Posterior vena cava (tissue), 2 donors: ENCODE results near the gene RBM26. TPM values are rescaled to one million over a fixed set of nuclear protein-coding genes. Genes with fewer than 3 reads are reported as not detected.

Experiments used
- DNase-seq: peaks from one replicate; pipeline ENCODE4 v3.0.0-alpha.2; 2020; ENCODE audit warnings: low spot score
- intact Hi-C, 2 donors: fragments of 100-400 bp; cut with DNase I; formaldehyde crosslinking; loops; one replicate each; pipeline versions ENCODE4 v1.14.1 to v1.14.2; 2022 to 2023
- long read RNA-seq, 2 donors: library from polyadenylated mRNA; unstranded; transcript quantifications; one replicate each; pipeline ENCODE4 v2.0.0, GENCODE V29; 2020 to 2021
- total RNA-seq, 2 donors: library from RNA; stranded (reverse); fragmentation: NEBNext Ultra II Directional; extraction: Animal tissue kit (Norgen Biotek cat#: 25700); gene quantifications; one replicate each; pipeline ENCODE4 v1.2.1, GENCODE V29; 2021
- donor health status: DM: yes; HTN: yes; CAD: no.
- donor health status: DM: yes; HTN: yes; CAD: no.

The RBM26 gene, protein sequence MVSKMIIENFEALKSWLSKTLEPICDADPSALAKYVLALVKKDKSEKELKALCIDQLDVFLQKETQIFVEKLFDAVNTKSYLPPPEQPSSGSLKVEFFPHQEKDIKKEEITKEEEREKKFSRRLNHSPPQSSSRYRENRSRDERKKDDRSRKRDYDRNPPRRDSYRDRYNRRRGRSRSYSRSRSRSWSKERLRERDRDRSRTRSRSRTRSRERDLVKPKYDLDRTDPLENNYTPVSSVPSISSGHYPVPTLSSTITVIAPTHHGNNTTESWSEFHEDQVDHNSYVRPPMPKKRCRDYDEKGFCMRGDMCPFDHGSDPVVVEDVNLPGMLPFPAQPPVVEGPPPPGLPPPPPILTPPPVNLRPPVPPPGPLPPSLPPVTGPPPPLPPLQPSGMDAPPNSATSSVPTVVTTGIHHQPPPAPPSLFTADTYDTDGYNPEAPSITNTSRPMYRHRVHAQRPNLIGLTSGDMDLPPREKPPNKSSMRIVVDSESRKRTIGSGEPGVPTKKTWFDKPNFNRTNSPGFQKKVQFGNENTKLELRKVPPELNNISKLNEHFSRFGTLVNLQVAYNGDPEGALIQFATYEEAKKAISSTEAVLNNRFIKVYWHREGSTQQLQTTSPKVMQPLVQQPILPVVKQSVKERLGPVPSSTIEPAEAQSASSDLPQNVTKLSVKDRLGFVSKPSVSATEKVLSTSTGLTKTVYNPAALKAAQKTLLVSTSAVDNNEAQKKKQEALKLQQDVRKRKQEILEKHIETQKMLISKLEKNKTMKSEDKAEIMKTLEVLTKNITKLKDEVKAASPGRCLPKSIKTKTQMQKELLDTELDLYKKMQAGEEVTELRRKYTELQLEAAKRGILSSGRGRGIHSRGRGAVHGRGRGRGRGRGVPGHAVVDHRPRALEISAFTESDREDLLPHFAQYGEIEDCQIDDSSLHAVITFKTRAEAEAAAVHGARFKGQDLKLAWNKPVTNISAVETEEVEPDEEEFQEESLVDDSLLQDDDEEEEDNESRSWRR
- total RNA-seq, result 10 to 100 TPM; 31.6 to 32.8 TPM
- long read RNA-seq, donor 1, partial matches to known transcripts, result 2 of 5 reads
- long read RNA-seq, donor 1, other reads (novel, unspliced or antisense), result 3 of 5 reads
- long read RNA-seq, donor 2, partial matches to known transcripts, result 3 of 7 reads
- long read RNA-seq, donor 2, other reads (novel, unspliced or antisense), result 3 of 7 reads

DNA sequence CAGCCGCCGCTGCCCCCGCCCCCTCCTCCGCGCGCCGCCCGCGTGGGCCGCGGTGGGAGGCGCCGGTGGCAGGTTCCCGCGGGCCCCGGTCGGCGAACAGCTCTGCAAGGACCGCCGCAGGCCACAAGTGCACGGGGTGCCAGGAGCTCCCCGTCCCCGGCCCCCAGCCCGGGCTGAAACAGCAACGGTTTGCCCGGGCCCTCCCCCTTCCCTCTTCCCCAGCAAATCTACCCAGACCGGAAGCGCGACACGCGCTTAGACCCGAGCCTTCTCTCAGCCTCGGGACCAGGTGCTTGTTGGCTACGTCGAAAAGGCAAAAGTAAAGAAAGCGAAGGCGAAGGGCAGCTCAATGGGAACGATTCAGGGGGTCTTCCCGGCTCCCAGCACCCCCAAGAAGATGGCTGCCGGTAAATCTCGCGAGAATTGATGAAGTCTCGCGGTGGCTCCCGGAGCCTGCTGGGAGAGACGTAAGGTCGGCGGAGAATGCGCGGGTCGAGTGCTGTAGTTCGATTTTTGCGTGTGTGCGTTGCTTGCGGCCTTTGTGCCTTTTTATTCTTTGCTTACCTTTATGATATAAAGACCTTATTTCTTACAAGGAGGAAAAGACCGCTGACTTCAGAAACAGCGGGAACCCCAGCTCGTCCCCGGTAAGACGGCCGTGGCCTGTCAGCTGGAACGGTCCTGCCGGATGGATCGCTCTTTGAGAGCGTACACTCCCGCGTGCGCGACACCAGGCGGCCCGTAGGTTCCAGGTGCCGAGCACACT, at the start of gene RBM26:
RBM26 (minus strand) TSS at position 425 of the 766 bp plus-strand sequence. CDS start 481 bp downstream, outside the sequence.
- intact Hi-C loops, result no loop called here
- peak; percentile 98 for DNase-seq

DNA sequence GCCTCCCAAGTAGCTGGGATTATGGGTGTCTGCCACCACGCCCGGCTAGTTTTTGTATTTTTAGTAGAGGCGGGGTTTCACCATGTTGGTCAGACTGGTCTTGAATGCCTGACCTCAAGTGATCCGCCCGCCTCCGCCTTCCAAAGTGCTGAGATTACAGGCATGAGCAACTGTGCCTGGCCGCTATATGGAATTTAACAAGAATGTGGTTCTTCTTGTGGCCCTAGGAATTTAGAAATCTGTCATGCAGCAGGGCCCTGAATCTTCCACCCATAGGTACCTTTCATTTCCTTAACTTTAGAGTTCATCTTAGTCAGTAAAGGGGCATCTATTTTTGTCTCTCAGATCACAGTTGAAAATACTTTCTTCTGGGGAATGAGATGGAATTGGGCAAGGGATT, 49.3 kb upstream of the RBM26 start:
- no peak for DNase-seq
- intact Hi-C loops, result loop anchor here in 1 of 2 donors (5.0 kb wide), 1 partner anchor 208 kb away; no protein-coding TSS in a partner anchor

DNA sequence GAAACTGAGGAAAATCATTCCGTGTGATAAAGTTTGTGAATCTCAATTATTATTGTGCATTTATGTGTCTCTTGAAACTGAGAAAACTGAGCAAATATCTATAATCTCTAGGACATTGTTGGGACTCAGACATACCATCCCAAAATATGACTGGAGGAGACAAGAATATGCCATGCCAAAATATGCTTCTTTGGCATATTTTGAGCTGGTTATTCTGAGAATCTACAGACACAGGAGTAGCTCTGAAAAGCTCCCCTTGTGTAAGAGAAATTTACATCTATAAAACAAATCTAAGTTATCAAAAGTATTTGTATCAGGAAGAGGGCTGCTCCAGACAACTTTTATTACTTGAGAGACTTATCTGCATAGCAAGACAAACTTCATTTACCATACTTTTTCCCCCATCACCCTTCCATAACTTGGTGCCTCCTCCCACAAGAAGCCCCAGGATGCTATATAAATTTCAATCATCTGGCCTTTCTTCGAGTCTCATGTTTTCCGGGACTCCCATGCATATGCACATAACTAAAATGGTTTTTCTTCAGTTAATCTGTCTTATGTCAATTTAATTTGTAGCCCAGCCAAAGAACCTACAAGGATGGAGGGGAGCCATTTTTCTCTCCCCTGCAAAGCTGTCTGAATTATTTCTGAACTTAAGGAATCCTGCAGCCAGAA, 46.3 kb upstream of the RBM26 start:
- no peak for DNase-seq
- intact Hi-C loops, result no loop called here

DNA sequence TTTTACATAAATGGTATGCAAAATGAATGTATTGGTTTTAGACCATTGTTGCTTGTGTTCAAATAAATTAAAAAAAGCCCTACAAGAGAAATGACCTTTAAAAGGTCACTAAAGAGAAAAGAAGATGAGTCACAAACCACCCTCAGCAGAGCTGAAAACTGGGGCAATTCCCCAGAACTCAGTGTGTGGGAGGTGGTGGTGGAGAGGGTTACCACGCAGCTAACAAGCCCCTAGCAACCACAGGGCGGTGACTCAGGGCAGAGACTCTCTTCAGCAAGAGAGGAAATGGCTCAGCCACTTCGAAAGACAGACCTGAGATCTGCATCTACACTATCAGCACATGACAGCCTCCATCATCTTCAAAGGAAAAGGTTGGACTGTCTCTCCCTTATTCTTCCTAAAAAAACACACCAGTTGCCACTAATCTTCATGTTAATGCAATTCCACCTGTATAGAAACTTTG, 45.5 kb upstream of the RBM26 start:
- intact Hi-C loops, result no loop called here
- no peak for DNase-seq

DNA sequence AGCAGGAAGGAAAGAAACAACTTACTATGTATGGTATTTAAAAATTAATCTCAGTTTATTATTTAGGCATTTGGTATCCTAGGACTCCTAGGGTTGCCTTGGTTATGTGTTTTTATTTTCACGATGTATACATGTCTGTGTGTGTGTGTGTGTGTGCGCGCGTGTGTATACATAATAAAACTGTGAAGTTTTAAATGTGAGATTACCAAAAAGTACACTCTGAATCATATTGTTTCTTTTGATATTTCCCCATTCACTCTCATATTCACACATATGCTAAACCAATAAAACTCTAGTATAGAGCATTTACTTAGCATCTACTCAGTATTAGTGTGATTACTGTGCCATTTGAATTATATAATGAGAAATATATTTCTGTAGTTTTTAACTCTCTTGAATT, 44.1 kb upstream of the RBM26 start:
- intact Hi-C loops, result no loop called here

DNA sequence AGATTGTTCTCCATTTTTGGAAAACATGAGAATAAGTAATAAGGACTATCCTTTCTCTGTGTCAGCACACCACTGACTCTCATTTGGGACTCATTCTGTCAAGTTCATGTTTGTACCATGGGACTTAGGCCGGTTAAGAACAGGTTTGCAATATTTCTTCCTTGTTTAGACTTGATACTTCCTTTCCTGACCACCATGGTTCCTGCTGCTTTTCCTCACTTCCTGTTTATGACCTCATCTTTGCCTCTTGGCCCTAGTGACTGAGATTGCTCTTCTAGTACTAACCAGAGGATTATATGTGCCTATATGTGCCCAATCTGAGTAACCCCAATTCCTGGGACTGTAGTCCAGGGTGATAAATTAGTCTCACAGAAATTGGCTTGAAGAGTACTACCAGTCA, 42.4 kb upstream of the RBM26 start:
- intact Hi-C loops, result no loop called here
- no peak for DNase-seq

More for the DNA sequence above, 44.1 kb upstream of the RBM26 start:
- DNase-seq, result no peak

DNA sequence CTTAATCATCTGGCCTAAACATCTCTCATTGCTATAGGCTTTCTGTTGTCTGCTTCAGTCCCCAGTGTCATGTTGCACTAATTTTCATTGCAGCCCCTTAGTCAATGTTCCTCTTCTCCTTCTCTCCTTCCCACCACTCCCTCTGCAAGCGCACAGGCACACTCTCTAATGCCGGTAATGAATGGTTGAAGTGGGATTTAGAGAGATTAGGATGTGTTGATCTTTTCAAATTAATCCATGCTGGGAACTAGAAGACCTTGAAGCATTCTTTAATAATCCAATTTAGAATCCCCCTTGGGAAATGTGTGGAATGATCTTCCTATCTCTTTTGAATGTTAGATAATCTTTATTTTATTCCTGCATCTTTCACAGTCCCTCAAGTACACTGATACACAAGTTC, 41.7 kb upstream of the RBM26 start:
- intact Hi-C loops, result no loop called here
- DNase-seq, result no peak

DNA sequence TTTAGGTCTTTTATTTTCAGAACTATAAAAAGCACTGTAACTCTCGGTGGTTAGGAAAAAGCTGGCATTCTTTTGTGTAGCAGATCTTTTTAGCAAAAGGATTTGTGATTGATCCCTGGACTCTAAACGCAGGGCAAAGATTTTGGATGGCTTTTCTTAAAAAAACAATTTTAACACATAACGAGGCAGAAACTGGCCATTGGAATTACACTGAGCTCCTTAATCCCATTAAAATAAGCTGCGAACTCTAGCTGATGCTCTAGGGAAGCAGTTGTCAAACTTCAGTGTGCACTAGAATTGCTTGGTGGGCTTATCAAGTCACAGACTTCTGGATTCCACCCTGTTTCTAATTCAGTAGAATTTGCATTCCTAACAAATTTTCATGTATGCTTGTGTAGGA, 41.1 kb upstream of the RBM26 start:
- intact Hi-C loops, result no loop called here
- DNase-seq, result no peak

DNA sequence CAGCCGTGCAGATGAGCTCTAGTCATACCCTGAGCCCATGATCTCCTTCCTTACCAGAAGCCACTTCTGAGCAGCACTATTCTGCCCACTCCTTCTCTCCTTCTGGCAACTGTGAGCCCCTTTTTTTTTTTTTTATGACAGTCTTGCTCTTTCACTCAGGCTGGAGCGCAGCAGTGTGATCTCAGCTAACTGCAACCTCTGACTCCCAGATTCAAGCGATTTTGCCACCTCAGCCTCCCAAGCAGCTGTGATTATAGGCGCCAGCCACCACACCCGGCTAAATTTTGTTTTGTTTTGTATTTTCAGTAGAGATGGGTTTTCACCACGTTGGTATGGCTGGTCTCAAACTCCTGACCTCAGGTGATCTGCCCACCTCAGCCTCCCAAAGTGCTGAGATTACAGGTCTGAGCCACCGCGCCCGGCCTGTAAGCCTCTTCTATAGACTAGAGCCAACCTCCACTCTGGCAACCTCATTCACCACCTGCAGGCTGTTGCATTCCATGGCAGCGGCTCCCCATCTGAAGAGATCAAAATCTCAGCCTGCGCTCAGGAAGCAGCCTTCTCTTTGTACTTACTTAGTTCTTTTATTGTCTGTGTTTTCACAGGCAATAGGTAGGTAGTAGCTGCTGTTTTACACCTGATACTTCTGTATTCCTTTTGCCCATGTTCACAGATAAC, 40.1 kb upstream of the RBM26 start:
- intact Hi-C loops, result no loop called here
- no peak for DNase-seq

DNA sequence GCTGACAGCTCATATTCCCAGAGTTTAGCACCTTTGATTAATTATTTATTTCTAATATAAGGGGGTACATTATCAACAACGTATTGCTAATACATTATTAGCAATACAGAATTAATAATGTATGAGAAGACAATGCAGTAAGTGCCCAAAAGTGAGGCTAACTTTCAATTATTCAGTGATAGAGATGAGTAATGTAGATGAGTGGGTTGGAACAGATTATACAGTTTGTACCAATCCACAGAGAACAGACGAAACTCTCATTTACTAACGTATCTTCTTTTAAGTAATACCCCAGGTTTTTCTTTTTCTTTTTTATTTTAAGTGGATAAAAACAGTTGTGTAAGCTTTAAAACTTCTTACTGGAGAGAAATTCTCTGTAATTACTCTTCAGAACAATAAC, 36.7 kb upstream of the RBM26 start:
- DNase-seq, result no peak
- intact Hi-C loops, result no loop called here

DNA sequence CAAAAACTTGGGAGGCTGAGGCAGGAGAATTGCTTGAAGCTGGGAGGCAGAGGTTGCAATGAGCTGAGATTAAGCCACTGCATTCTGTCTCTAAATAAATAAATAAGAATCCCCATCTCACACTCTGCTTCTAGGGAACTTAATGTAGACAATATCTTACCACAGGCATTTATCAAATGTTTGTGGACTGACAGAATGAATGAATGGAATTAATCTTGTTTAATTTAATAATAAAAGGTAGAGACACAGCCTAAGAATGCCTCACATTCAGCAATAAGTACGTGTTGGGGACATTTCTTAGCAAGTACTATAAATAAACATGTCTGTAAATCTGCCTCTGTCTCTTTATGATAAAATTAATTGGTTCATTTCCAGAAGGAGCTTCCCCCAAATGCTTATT, 36.2 kb upstream of the RBM26 start:
- intact Hi-C loops, result no loop called here

DNA sequence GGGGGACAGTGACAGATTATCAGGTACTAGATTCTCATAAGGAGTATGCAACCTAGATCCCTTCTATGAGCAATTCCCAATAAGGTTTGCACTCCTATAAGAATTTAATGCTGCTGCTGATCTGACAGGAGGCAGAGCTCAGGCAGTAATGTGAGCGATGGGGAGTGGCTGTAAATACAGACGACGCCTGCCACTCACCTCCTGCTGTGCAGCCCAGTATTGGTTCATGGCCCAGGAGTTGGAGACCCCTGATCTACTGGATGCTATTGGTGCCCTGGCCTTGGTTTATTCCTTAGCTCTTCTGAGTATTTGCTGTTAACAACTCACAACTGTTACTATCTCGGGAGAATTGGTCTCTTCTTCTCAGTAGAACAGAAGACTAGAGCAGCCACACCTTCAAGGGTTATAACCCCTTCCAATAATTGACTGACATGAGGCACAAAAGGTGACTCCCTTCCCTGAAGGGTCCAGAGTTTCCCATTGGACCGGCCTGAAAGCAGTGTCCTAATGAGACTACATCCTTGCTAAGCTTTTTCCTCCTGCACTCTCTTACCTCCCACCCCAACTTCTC, 35.0 kb upstream of the RBM26 start:
- no peak for DNase-seq
- intact Hi-C loops, result no loop called here

More for the DNA sequence above, 36.2 kb upstream of the RBM26 start:
- no peak for DNase-seq

DNA sequence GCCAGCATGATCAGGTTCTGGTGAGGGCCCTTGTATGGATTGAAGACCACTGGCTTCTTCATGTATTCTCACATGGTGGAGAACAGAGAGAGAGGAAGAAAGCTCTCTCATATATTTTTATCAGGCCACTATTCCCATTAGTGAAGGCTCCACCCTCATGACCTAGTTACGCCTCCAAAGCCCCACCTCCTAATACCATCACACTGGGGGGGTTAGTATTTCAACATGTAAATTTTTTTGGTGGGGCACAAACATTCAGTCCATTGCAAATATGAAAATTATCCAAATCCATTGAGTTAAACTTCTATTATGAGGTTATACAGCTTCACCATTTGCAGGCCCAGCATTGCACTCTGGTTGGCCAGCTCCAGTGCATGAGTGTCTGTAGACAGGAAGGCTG, 33.2 kb upstream of the RBM26 start:
- no peak for DNase-seq
- intact Hi-C loops, result no loop called here

DNA sequence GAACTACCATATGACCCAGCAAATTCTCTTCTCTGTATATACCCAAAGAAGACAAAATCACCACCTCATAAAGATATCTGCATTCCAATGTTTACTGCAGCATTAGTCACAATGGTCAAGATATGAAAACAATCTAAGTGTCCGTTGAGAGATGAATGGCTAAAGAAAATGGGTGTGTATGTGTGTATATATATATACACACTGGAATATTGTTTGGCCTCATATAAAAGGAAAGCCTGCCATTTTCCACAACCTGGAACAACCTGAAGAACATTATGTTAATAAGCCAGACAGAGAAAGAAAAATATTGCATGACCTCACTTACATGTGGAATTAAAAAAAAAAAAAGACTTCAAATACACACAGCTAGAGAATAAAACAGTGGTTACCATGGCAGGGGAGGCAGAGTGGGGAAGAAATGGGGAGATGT, 29.5 kb upstream of the RBM26 start:
- intact Hi-C loops, result no loop called here
- no peak for DNase-seq

DNA sequence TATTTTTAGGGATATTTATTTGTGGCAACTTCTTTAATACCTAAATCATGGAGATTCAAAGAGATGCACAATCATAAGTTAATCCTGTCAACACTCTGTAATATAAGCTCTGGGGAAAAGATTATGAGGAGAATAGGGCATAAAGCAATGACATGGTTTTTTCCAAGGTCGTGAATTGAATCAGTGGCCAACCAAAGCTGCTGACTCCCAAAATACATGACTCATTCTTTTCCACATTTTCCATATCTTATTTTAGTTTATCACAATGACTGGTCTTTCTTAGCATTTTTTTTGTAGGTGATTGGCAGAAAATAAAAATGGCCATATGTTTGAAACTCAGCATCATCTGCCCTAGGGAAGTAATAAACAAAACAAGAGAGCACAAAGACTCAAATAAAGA, 28.5 kb upstream of the RBM26 start:
- intact Hi-C loops, result no loop called here
- DNase-seq, result no peak

DNA sequence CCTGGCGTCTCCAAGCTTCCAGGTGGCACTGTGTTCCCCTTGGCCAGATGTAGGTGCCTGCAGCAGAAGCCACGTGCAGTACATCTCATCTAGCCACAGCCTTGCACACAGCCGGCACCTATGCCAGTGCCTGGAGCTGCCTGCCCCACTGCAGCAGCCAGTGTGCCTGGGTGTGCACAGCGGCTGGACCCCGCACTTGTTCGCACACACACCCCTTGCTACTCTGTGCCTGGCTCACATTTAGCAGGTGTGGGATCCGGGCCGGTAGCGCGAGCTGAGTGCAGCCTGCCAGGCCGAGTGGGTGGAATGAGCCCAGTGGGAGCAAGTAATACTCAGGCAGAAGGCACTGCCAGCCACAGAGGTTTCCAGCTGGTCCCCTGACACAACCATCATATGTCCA, 26.9 kb upstream of the RBM26 start:
- DNase-seq, result no peak
- intact Hi-C loops, result loop anchor here in 1 of 2 donors (2.0 kb wide), 1 partner anchor 106 kb away; no protein-coding TSS in a partner anchor

DNA sequence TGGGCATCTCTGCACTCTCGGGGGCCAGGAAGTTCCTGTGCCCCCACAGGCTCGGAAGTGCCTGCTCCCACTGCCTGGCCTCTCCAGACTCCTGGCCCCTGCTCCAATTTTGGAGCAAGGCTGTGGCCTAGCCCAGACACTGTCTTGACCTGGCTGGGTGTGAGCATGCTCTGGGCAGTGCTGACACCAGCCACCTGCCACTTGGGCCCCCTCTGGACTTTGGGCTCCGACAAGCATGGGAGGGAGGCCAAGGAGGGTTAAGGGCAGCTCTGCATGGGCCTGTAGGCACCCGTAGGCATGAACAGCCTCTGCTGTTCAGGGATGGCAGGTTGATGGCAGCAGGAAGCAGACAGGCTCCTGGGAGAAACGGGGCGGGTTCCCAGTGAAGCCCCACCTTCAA, 26.0 kb upstream of the RBM26 start:
- intact Hi-C loops, result loop anchor here in 1 of 2 donors (2.0 kb wide), 1 partner anchor 107 kb away; no protein-coding TSS in a partner anchor
- DNase-seq, result no peak
